ENCODE results near the gene ELMO2. TPM values are rescaled to one million over a fixed set of nuclear protein-coding genes. Genes with fewer than 3 reads are reported as not detected.

Gene ELMO2
- total RNA-seq, 6 donors from 2014 or later = 36.4 to 103 (median 46.3) TPM

DNA sequence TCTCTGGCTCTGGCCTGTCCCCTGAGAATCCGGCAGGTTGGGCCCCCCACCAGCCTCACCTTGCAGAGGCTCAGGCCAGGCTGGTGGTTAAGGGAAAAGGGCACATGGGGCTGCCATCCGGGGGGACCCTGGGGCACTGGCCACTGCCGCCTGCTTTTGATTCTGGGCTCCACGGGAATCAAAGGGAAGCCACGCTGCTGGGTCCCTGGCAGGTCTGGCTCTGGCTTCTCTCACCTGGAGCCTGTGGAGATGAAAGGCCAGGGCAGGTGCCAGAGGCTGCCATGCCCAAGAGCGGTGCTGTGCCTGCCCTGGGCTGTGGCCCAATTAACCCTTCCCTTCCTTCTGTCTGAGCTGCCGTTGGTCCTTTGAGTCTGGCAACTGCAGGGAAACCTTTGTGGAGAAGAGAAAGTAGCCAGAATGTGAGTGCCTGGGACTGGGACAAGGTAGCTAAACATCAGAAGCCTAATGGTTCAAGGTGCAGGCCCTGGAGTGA is 88.7 kb downstream of the ELMO2 start:
- H3K27ac ChIP-seq = no peak overlapping the region
- no peaks in the 10 kb centered on the region for H3K36me3 ChIP-seq
- no peaks in the 10 kb centered on the region for H3K9me3 ChIP-seq
- DNase-seq = no peak
- TF ChIP-seq POLR2AphosphoS5 (IDR thresholded peaks at IDR 0.05) = no peak
- no peak for TF ChIP-seq EP300 (IDR thresholded peaks at IDR 0.05)
- TF ChIP-seq POLR2A (IDR thresholded peaks at IDR 0.05) = no peak
- TF ChIP-seq, protein P1, sequence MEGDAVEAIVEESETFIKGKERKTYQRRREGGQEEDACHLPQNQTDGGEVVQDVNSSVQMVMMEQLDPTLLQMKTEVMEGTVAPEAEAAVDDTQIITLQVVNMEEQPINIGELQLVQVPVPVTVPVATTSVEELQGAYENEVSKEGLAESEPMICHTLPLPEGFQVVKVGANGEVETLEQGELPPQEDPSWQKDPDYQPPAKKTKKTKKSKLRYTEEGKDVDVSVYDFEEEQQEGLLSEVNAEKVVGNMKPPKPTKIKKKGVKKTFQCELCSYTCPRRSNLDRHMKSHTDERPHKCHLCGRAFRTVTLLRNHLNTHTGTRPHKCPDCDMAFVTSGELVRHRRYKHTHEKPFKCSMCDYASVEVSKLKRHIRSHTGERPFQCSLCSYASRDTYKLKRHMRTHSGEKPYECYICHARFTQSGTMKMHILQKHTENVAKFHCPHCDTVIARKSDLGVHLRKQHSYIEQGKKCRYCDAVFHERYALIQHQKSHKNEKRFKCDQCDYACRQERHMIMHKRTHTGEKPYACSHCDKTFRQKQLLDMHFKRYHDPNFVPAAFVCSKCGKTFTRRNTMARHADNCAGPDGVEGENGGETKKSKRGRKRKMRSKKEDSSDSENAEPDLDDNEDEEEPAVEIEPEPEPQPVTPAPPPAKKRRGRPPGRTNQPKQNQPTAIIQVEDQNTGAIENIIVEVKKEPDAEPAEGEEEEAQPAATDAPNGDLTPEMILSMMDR (IDR thresholded peaks at IDR 0.05) = no peak
- peaks cover under 1 to 3% (median under 1%) of the 10 kb centered on the region in 4 donors for H3K4me1 ChIP-seq
- 65 to 68% methylated on average over 4 to 7 of the region's 7 CpGs for WGBS, 2 donors
- no peak for ATAC-seq (ENCODE audit: low FRiP score in 2 of 2)
- H3K4me3 ChIP-seq = no peak overlapping the region
- peaks cover 0 to 31% (median 12%) of the 10 kb centered on the region in 4 donors for H3K27me3 ChIP-seq

- H3K4me3 ChIP-seq = no peak overlapping the region
- TF ChIP-seq EP300 (IDR thresholded peaks at IDR 0.05) (no peak), POLR2AphosphoS5 (IDR thresholded peaks at IDR 0.05) (no peak), POLR2A (IDR thresholded peaks at IDR 0.05) (no peak)
- TF ChIP-seq, protein P1 (IDR thresholded peaks at IDR 0.05) = no peak
- peaks cover 5 to 9% (median 7%) of the 10 kb centered on the region in 4 donors for H3K4me1 ChIP-seq
- no peak for DNase-seq
- WGBS, 2 donors = 35 to 40% methylated on average over 16 to 24 of the region's 24 CpGs
- no peak for ATAC-seq (ENCODE audit: low FRiP score in 2 of 2)
- no peaks in the 10 kb centered on the region for H3K36me3 ChIP-seq
- H3K27ac ChIP-seq = no peak overlapping the region
- H3K27me3 ChIP-seq = peaks cover 0 to 36% (median 15%) of the 10 kb centered on the region in 4 donors
- H3K9me3 ChIP-seq = no peaks in the 10 kb centered on the region
Observed at GRCh38 chr20:46316984-46317684, 89.3 kb downstream of the ELMO2 start.

Other genes with a start within 250 kb of the ELMO2 start
- under 1 TPM in 4 of 6 donors, not detected in 2; 0.10 to 0.40 (median 0.24) TPM for gene CDH22, start 98.1 kb downstream of the ELMO2 start, total RNA-seq
- 10 to 100 TPM in 2 of 6 donors, 1 to 10 TPM in 4; 1.9 to 27.2 (median 5.2) TPM for gene ZNF334, start 106.9 kb upstream of the ELMO2 start, total RNA-seq
- not detected for gene OCSTAMP, start 144.0 kb upstream of the ELMO2 start, total RNA-seq
- gene SLC13A3, start 244.8 kb upstream of the ELMO2 start, total RNA-seq = 10 to 100 TPM in 1 of 6 donors, 1 to 10 TPM in 4, under 1 TPM in 1; 0.88 to 11.5 (median 1.3) TPM

Data from upper lobe of left lung (tissue), 6 donors.